ENCODE results near the gene C11orf65. TPM values are rescaled to one million over a fixed set of nuclear protein-coding genes. Genes with fewer than 3 reads are reported as not detected.
"Not testable (repeated sequence)": the region's sequence is repeated elsewhere in the genome, so short reads cannot be mapped to it uniquely, and the experiment has no call there.

Gene C11orf65
- polyA plus RNA-seq, 3 donors = not detected

- H3K27me3 ChIP-seq (ENCODE audit: control insufficient read depth in 2 of 2, insufficient read depth in 2 of 2, low read length in 2 of 2) = no peaks in the 10 kb centered on the region
- H3K27ac ChIP-seq (ENCODE audit: low read depth in 1 of 2, low read length in 2 of 2) = no peak overlapping the region
- no peak overlapping the region for H3K4me2 ChIP-seq (replicated peaks; ENCODE audit: extremely low read depth, low read length, poor library complexity, severe bottlenecking)
- H3K4me1 ChIP-seq (ENCODE audit: control insufficient read depth in 1 of 2, insufficient read depth in 2 of 2, low read length in 2 of 2) = no peaks in the 10 kb centered on the region
- no peaks in the 10 kb centered on the region for H3K9me3 ChIP-seq (replicated peaks in 1 of 2; ENCODE audit: control insufficient read depth in 1 of 2, insufficient read depth in 1 of 2, low read length in 2 of 2)
- Mint-ChIP-seq H3K4me1 (peaks cover 2% of the 10 kb centered on the region), H3K27ac (no peak overlapping the region), H3K36me3 (no peaks in the 10 kb centered on the region), H3K9me3 (peaks cover 0 to 8% (median 0%) of the 10 kb centered on the region in 7 donors), H3K4me3 (no peak overlapping the region), H3K27me3 (ENCODE audit: low read depth in 3 of 3) (peaks cover 0 to 4% (median 0%) of the 10 kb centered on the region in 3 donors)
- no peak overlapping the region for H3K4me3 ChIP-seq (replicated peaks in 1 of 3; ENCODE audit: low read depth in 2 of 3, low read length in 3 of 3)
- intact Hi-C loops (cut with micrococcal nuclease) = no loop called here
- no peak for DNase-seq
- H3K79me2 ChIP-seq (ENCODE audit: insufficient read depth, low read length) = no peaks in the 10 kb centered on the region
- WGBS (ENCODE audit: insufficient coverage) = no CpG with 5 or more reads among the region's 1 CpG
- no peaks in the 10 kb centered on the region for H4K20me1 ChIP-seq (ENCODE audit: insufficient read depth, low read length)
- H3K9ac ChIP-seq (ENCODE audit: insufficient read depth, low read length, poor library complexity, severe bottlenecking) = no peak overlapping the region
- TF ChIP-seq CTCF (IDR thresholded peaks at IDR 0.05) = no peak
- no peaks in the 10 kb centered on the region for H3K36me3 ChIP-seq (replicated peaks in 1 of 2; ENCODE audit: control insufficient read depth in 1 of 2, insufficient read depth in 2 of 2, low read length in 2 of 2)
- no peak overlapping the region for H2AFZ ChIP-seq (ENCODE audit: insufficient read depth, low read depth, low read length, poor library complexity, severe bottlenecking)
Observed at GRCh38 chr11:108392353-108392752, 75.0 kb downstream of the C11orf65 start.

GRCh38 chr11:108388576-108388975 is 78.8 kb downstream of the C11orf65 start:
- H2AFZ ChIP-seq (ENCODE audit: insufficient read depth, low read depth, low read length, poor library complexity, severe bottlenecking) = no peak overlapping the region
- no peak overlapping the region for H3K27ac ChIP-seq (ENCODE audit: low read depth in 1 of 2, low read length in 2 of 2)
- peaks cover 2% of the 10 kb centered on the region for H3K4me1 Mint-ChIP-seq
- no peaks in the 10 kb centered on the region for H3K27me3 ChIP-seq (ENCODE audit: control insufficient read depth in 2 of 2, insufficient read depth in 2 of 2, low read length in 2 of 2)
- no peak overlapping the region for H3K27ac Mint-ChIP-seq
- H3K79me2 ChIP-seq (ENCODE audit: insufficient read depth, low read length) = no peaks in the 10 kb centered on the region
- H3K4me1 ChIP-seq (ENCODE audit: control insufficient read depth in 1 of 2, insufficient read depth in 2 of 2, low read length in 2 of 2) = no peaks in the 10 kb centered on the region
- no peaks in the 10 kb centered on the region for H3K36me3 ChIP-seq (replicated peaks in 1 of 2; ENCODE audit: control insufficient read depth in 1 of 2, insufficient read depth in 2 of 2, low read length in 2 of 2)
- peaks cover 0 to 2% (median 0%) of the 10 kb centered on the region in 3 donors for H3K27me3 Mint-ChIP-seq (ENCODE audit: low read depth in 3 of 3)
- H3K36me3 Mint-ChIP-seq = no peaks in the 10 kb centered on the region
- WGBS (ENCODE audit: insufficient coverage) = 55% methylated on average over 4 of the region's 5 CpGs
- no peaks in the 10 kb centered on the region for H3K9me3 Mint-ChIP-seq
- H3K4me2 ChIP-seq (replicated peaks; ENCODE audit: extremely low read depth, low read length, poor library complexity, severe bottlenecking) = no peak overlapping the region
- no peak overlapping the region for H3K4me3 Mint-ChIP-seq
- no peak for DNase-seq
- intact Hi-C loops (cut with micrococcal nuclease) = no loop called here
- H3K4me3 ChIP-seq (replicated peaks in 1 of 3; ENCODE audit: low read depth in 2 of 3, low read length in 3 of 3) = no peak overlapping the region
- no peak for TF ChIP-seq CTCF (IDR thresholded peaks at IDR 0.05)
- no peaks in the 10 kb centered on the region for H4K20me1 ChIP-seq (ENCODE audit: insufficient read depth, low read length)
- H3K9ac ChIP-seq (ENCODE audit: insufficient read depth, low read length, poor library complexity, severe bottlenecking) = no peak overlapping the region
- no peaks in the 10 kb centered on the region for H3K9me3 ChIP-seq (replicated peaks in 1 of 2; ENCODE audit: control insufficient read depth in 1 of 2, insufficient read depth in 1 of 2, low read length in 2 of 2)

- H3K27me3 Mint-ChIP-seq (ENCODE audit: low read depth in 3 of 3); H4K20me1 ChIP-seq (ENCODE audit: insufficient read depth, low read length); H3K27ac Mint-ChIP-seq: not testable (repeated sequence)
Observed at GRCh38 chr11:108373505-108373904, 93.8 kb downstream of the C11orf65 start.

More at GRCh38 chr11:108373505-108373904, 93.8 kb downstream of the C11orf65 start:
- WGBS (ENCODE audit: insufficient coverage) = 94% methylated on average over 18 of the region's 24 CpGs
- H3K27ac ChIP-seq (ENCODE audit: low read depth in 1 of 2, low read length in 2 of 2); H3K27me3 ChIP-seq (ENCODE audit: control insufficient read depth in 2 of 2, insufficient read depth in 2 of 2, low read length in 2 of 2); intact Hi-C loops (cut with micrococcal nuclease); H3K9me3 ChIP-seq (replicated peaks in 1 of 2; ENCODE audit: control insufficient read depth in 1 of 2, insufficient read depth in 1 of 2, low read length in 2 of 2); H3K79me2 ChIP-seq (ENCODE audit: insufficient read depth, low read length); H3K4me3 ChIP-seq (replicated peaks in 1 of 3; ENCODE audit: low read depth in 2 of 3, low read length in 3 of 3); H3K4me3 Mint-ChIP-seq; H3K4me1 Mint-ChIP-seq; DNase-seq; H3K9ac ChIP-seq (ENCODE audit: insufficient read depth, low read length, poor library complexity, severe bottlenecking); H2AFZ ChIP-seq (ENCODE audit: insufficient read depth, low read depth, low read length, poor library complexity, severe bottlenecking); H3K4me1 ChIP-seq (ENCODE audit: control insufficient read depth in 1 of 2, insufficient read depth in 2 of 2, low read length in 2 of 2); H3K4me2 ChIP-seq (replicated peaks; ENCODE audit: extremely low read depth, low read length, poor library complexity, severe bottlenecking): not testable (repeated sequence)
- peaks cover 0 to 28% of the 10 kb centered on the region in 2 donors for H3K36me3 ChIP-seq (replicated peaks in 1 of 2; ENCODE audit: control insufficient read depth in 1 of 2, insufficient read depth in 2 of 2, low read length in 2 of 2)
- Mint-ChIP-seq H3K36me3 (peaks cover 26 to 30% of the 10 kb centered on the region in 2 donors), H3K9me3 (peaks cover 7 to 21% (median 11%) of the 10 kb centered on the region in 7 donors)

Measured in CD14-positive monocyte (primary cell).